Measurements from ENCODE around the gene SPRR5.

DNA sequence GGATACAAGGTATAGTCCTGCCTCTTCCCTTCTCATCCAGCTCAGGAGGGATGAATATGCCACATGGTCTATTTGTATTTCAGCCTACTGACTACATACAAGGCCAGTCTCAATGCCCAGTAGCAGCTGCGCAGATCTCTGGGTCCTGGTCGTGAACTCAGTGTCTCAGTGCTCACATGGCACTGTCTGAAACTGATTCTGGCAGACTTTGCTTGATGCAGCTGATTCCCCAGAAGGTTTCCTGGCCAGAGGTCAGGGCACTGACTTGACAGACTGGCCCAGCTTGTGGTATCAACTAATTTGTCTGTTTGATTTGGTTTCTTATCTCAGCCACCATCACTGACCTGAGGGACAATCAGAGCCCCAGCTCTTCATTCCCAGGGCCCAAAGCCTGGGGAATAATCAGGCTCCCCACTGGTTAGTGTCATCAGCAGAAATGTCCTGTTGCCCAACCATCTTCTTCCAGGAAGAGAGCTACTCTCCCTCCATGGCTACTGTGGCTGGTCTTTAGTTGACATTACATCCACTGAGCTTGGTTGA lies 15.9 kb downstream of the SPRR5 start:
- TF ChIP-seq, protein P1, sequence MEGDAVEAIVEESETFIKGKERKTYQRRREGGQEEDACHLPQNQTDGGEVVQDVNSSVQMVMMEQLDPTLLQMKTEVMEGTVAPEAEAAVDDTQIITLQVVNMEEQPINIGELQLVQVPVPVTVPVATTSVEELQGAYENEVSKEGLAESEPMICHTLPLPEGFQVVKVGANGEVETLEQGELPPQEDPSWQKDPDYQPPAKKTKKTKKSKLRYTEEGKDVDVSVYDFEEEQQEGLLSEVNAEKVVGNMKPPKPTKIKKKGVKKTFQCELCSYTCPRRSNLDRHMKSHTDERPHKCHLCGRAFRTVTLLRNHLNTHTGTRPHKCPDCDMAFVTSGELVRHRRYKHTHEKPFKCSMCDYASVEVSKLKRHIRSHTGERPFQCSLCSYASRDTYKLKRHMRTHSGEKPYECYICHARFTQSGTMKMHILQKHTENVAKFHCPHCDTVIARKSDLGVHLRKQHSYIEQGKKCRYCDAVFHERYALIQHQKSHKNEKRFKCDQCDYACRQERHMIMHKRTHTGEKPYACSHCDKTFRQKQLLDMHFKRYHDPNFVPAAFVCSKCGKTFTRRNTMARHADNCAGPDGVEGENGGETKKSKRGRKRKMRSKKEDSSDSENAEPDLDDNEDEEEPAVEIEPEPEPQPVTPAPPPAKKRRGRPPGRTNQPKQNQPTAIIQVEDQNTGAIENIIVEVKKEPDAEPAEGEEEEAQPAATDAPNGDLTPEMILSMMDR (IDR thresholded peaks at IDR 0.05; ENCODE audit: low read length), result no peak
- no peak for TF ChIP-seq EZH2 (IDR thresholded peaks at IDR 0.05; ENCODE audit: borderline replicate concordance, low read length)
